Esophagus muscularis mucosa (tissue), 4 donors: ENCODE results near the gene RNF20. TPM values are rescaled to one million over a fixed set of nuclear protein-coding genes. Genes with fewer than 3 reads are reported as not detected.

Experiments
- DNase-seq: peaks from one replicate; pipeline ENCODE4 v3.0.0-alpha.2; 2017; ENCODE audit errors: extremely low spot score
- H3K27ac ChIP-seq, 4 donors: fragments of 200-600 bp; sonication (generic); replicated peaks in 1 of 4; 1 replicate in 3 of 4; 2 replicates in 1 of 4; pipeline ENCODE4 v1.5.1; 2016 to 2019; ENCODE audit warnings: mild to moderate bottlenecking in 1 of 4
- H3K27me3 ChIP-seq, 4 donors: fragments of 200-600 bp; sonication (generic); one replicate each; pipeline versions ENCODE4 v1.5.1 to v1.6.0; 2016 to 2019
- H3K36me3 ChIP-seq, 4 donors: fragments of 200-600 bp; sonication (generic); one replicate each; pipeline ENCODE4 v1.5.1; 2016 to 2019
- H3K4me1 ChIP-seq, 4 donors: fragments of 200-600 bp; sonication (generic); one replicate each; pipeline ENCODE4 v1.5.1; 2016 to 2019
- H3K4me3 ChIP-seq, 4 donors: fragments of 200-600 bp; sonication (generic); 1 replicate in 2 of 4; 2 replicates in 2 of 4; pipeline ENCODE4 v1.5.1; 2016 to 2019; ENCODE audit warnings: mild to moderate bottlenecking in 4 of 4, moderate library complexity in 1 of 4
- H3K9me3 ChIP-seq, 4 donors: fragments of 200-600 bp; sonication (generic); 1 replicate in 3 of 4; 2 replicates in 1 of 4; pipeline ENCODE4 v1.5.1; 2016 to 2019
- EP300 ChIP-seq: sonication (generic); formaldehyde crosslinking; IDR thresholded peaks from one replicate; pipeline ENCODE4 v1.6.1; 2017; ENCODE audit warnings: antibody characterized with exemption
- POLR2A ChIP-seq: fragments of 450-650 bp; IDR thresholded peaks from one replicate; pipeline ENCODE4 v1.6.1; 2017; ENCODE audit warnings: antibody characterized with exemption, moderate library complexity, mild to moderate bottlenecking, low read depth
- POLR2AphosphoS5 ChIP-seq, 2 donors: sonication (generic); formaldehyde crosslinking; IDR thresholded peaks; one replicate each; pipeline ENCODE4 v1.6.1; 2017; ENCODE audit warnings: antibody characterized with exemption in 2 of 2
- WGBS: methylation state at CpG from one replicate; pipeline ENCODE4 v1.1.5; 2018; 5-methylcytosine and 5-hydroxymethylcytosine counted together
- intact Hi-C: fragments of 100-400 bp; cut with DNase I; formaldehyde crosslinking; loops from one replicate; pipeline ENCODE4 v1.15.1; 2023
- total RNA-seq, 4 donors: library from RNA; depleted of rRNA; stranded (reverse); fragments of >200 nt; gene quantifications; one replicate each; pipeline versions ENCODE4 v1.1.0 to v1.2.1, GENCODE V29; 2016
- TF ChIP-seq, protein P1 (sequence below), 3 experiments: fragments of 200-600 bp in 2 of 3; fragments of 450-650 bp in 1 of 3; sonication (generic) in 2 of 3; IDR thresholded peaks; one replicate each; pipeline ENCODE4 v1.5.1; 2017 to 2019; ENCODE audit warnings: antibody characterized with exemption in 3 of 3, mild to moderate bottlenecking in 2 of 3, moderate library complexity in 1 of 3

The RNF20 gene
- total RNA-seq = 10 to 100 TPM; 23.0 to 32.1 (median 27.2) TPM

- Histone ChIP-seq H3K27ac (peak within 1 kb of the TSS; percentile 87 to 92 (median 91)), H3K4me1 (peaks cover 27 to 43% (median 39%) of the 10 kb centered on the region in 4 donors), H3K4me3 (peak within 1 kb of the TSS; percentile 63 to 70 (median 67)), H3K27me3 (no peaks in the 10 kb centered on the region), H3K36me3 (peaks cover 0 to 33% (median 18%) of the 10 kb centered on the region in 4 donors), H3K9me3 (no peaks in the 10 kb centered on the region)
- intact Hi-C loops = loop anchor here (2.0 kb wide), 1 partner anchor 133 kb away; no protein-coding TSS in a partner anchor
- DNase-seq = peak; percentile 100
- under 1% methylated on average over 44 of the region's 45 CpGs for WGBS
- TF ChIP-seq POLR2AphosphoS5 (IDR thresholded peaks at IDR 0.05) = peak; percentile 66 to 78
- TF ChIP-seq, protein P1, sequence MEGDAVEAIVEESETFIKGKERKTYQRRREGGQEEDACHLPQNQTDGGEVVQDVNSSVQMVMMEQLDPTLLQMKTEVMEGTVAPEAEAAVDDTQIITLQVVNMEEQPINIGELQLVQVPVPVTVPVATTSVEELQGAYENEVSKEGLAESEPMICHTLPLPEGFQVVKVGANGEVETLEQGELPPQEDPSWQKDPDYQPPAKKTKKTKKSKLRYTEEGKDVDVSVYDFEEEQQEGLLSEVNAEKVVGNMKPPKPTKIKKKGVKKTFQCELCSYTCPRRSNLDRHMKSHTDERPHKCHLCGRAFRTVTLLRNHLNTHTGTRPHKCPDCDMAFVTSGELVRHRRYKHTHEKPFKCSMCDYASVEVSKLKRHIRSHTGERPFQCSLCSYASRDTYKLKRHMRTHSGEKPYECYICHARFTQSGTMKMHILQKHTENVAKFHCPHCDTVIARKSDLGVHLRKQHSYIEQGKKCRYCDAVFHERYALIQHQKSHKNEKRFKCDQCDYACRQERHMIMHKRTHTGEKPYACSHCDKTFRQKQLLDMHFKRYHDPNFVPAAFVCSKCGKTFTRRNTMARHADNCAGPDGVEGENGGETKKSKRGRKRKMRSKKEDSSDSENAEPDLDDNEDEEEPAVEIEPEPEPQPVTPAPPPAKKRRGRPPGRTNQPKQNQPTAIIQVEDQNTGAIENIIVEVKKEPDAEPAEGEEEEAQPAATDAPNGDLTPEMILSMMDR (IDR thresholded peaks at IDR 0.05) = no peak
Observed at GRCh38 chr9:101533334-101534204, at the start of gene RNF20. TSS of gene RNF20 (plus strand) at chr9:101533853. CDS start at chr9:101535424, 1,571 bp downstream.

DNA sequence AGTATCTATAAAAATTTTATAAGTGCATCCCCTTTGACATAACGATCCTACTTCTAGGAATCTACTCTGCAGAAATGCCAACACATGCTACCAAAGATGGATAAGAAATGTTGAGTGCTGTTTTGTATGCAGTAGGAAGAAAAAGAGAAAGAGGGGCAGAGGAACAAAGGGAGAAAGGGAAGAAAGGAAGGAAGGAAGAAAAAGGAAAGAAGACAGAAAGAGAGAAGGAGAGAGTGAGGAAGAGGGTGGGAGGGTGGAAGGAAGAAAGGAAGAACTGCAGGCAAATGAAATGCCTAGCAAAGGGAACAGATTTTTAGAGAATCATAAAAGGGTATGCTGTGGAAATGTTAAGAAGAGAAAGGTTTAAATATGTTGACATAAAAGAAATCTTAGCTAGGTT lies 49.6 kb upstream of the RNF20 start:
- Histone ChIP-seq H3K27me3 (peaks cover 0 to 11% (median 0%) of the 10 kb centered on the region in 4 donors), H3K27ac (no peak overlapping the region), H3K4me1 (peaks cover 21 to 56% (median 47%) of the 10 kb centered on the region in 4 donors), H3K9me3 (no peaks in the 10 kb centered on the region), H3K4me3 (no peak overlapping the region), H3K36me3 (no peaks in the 10 kb centered on the region)
- TF ChIP-seq POLR2A (no peak), EP300 (no peak), POLR2AphosphoS5 (IDR thresholded peaks at IDR 0.05) (no peak)
- TF ChIP-seq, protein P1 (IDR thresholded peaks at IDR 0.05) = no peak
- DNase-seq = no peak
- WGBS = 52% methylated on average over 1 of the region's 1 CpG
- intact Hi-C loops = no loop called here

DNA sequence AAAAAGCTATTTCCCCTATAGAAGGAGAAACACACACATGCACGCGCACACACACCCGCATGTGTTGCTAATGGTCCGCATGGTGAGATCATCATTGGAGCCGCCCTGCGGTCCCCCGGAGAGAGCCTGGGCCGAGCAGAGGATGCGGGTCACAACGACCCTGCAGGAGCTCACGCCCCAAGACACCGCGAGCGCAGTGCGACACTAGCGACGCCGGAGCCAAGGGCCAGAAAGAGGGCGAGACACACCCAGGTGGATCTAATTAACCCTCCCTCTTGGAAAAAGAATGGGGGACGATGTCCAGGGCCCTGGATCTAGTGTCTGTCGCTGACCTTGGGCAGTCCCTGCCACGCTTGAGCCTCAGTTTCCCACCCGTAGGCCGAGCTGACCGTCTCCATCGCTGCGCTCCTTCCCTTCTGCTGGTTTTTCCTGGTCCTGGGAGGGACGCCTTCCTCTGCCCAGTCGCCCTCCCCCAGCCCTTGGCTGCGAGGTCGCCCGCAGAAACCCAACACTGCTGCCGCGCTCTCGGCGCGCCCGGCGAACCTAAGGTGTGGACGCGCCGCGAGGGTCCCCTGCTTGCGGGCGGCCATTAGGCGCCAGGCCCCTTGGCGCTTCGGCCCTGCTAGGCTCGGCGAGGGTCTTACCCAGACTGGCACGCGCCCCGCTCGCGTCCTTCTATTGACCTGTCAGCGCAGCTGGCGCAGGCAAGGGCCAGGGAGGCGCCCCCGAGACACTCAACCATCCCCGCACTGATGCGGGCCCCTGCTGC lies 47.5 kb upstream of the RNF20 start:
- Histone ChIP-seq H3K4me3 (peak overlapping the region; percentile 71 to 84 (median 80)), H3K4me1 (peaks cover 21 to 42% (median 32%) of the 10 kb centered on the region in 4 donors), H3K36me3 (no peaks in the 10 kb centered on the region), H3K9me3 (no peaks in the 10 kb centered on the region), H3K27ac (peak overlapping the region; percentile 81 to 92 (median 86)), H3K27me3 (peaks cover 0 to 11% (median 0%) of the 10 kb centered on the region in 4 donors)
- 2% methylated on average over 20 of the region's 61 CpGs for WGBS
- TF ChIP-seq POLR2A = no peak
- TF ChIP-seq EP300 = no peak
- peak; percentile 8 to 62 for TF ChIP-seq POLR2AphosphoS5 (IDR thresholded peaks at IDR 0.05)
- TF ChIP-seq, protein P1 (IDR thresholded peaks at IDR 0.05) = no peak
- intact Hi-C loops = no loop called here
- DNase-seq = no peak

GRCh38 chr9:101486693-101487442 lies 46.8 kb upstream of the RNF20 start:
- H3K27ac ChIP-seq = peak overlapping the region; percentile 81 to 92 (median 86)
- H3K4me1 ChIP-seq = peaks cover 17 to 42% (median 30%) of the 10 kb centered on the region in 4 donors
- 0% methylated on average over 3 of the region's 53 CpGs for WGBS
- no peaks in the 10 kb centered on the region for H3K9me3 ChIP-seq
- intact Hi-C loops = no loop called here
- TF ChIP-seq POLR2A (no peak), POLR2AphosphoS5 (IDR thresholded peaks at IDR 0.05) (peak; percentile 54 to 57)
- TF ChIP-seq, protein P1 (IDR thresholded peaks at IDR 0.05) = peak in 2 of 3 experiments; percentile 18 to 23
- H3K4me3 ChIP-seq = peak overlapping the region; percentile 71 to 84 (median 80)
- peaks cover 0 to 11% (median 0%) of the 10 kb centered on the region in 4 donors for H3K27me3 ChIP-seq
- H3K36me3 ChIP-seq = no peaks in the 10 kb centered on the region
- no peak for DNase-seq
